Neural cell (in vitro differentiated cells): ENCODE measurements around the gene ZBTB7A. TPM values are rescaled to one million over a fixed set of nuclear protein-coding genes. Genes with fewer than 3 reads are reported as not detected.

Experiments
- H2AFZ ChIP-seq: fragments of 200-600, 300-800 bp; sonication (generic), shearing (Covaris generic); 2 replicates; pipeline ENCODE4 v1.6.0; 2014; ENCODE audit warnings: low read depth, mild to moderate bottlenecking, antibody characterized with exemption, low read length, moderate library complexity
- H3F3A ChIP-seq: fragments of 200-600 bp; shearing (Covaris generic); 2 replicates; pipeline ENCODE4 v1.6.1; 2016; ENCODE audit warnings: mild to moderate bottlenecking, moderate library complexity, mixed read lengths, antibody characterized with exemption, low read length; ENCODE audit not compliant: insufficient read depth, poor library complexity, severe bottlenecking
- H3K27ac ChIP-seq: fragments of 200-600, 300-800 bp; sonication (generic), shearing (Covaris generic); 2 replicates; pipeline ENCODE4 v1.5.1; 2014; ENCODE audit warnings: mild to moderate bottlenecking, low read length, moderate library complexity
- H3K27me3 ChIP-seq: fragments of 300-800, 200-600 bp; sonication (generic), shearing (Covaris generic); 2 replicates; pipeline ENCODE4 v1.6.0; 2014; ENCODE audit warnings: mild to moderate bottlenecking, low read depth, low read length, moderate library complexity; ENCODE audit not compliant: insufficient read depth
- H3K36me3 ChIP-seq: fragments of 300-800, 200-600 bp; sonication (generic), shearing (Covaris generic); 2 replicates; pipeline ENCODE4 v1.5.1; 2014; ENCODE audit warnings: mild to moderate bottlenecking, antibody characterized with exemption, low read length, moderate library complexity; ENCODE audit not compliant: insufficient read depth
- H3K4me2 ChIP-seq: fragments of 300-800, 200-600 bp; sonication (generic), shearing (Covaris generic); 2 replicates; pipeline ENCODE4 v1.6.0; 2014; ENCODE audit warnings: mild to moderate bottlenecking, low read length
- H3K4me3 ChIP-seq: fragments of 300-800, 200-600 bp; sonication (generic), shearing (Covaris generic); 2 replicates; pipeline ENCODE4 v1.5.1; 2014; ENCODE audit warnings: mild to moderate bottlenecking, low read length, moderate library complexity
- H3K79me2 ChIP-seq: fragments of 200-600 bp; shearing (Covaris generic); replicated peaks from 2 replicates; pipeline ENCODE4 v1.6.0; 2014; ENCODE audit warnings: mild to moderate bottlenecking, low read length, moderate library complexity; ENCODE audit not compliant: insufficient read depth
- H3K9ac ChIP-seq: fragments of 300-800, 200-600 bp; sonication (generic), shearing (Covaris generic); 2 replicates; pipeline ENCODE4 v1.6.1; 2016; ENCODE audit warnings: mild to moderate bottlenecking, low read length, mixed read lengths
- H3K9me2 ChIP-seq: fragments of 200-600 bp; shearing (Covaris generic); 2 replicates; pipeline ENCODE4 v1.6.1; 2016; ENCODE audit warnings: mild to moderate bottlenecking, low read length, mixed read lengths; ENCODE audit not compliant: insufficient read depth
- H3K9me3 ChIP-seq: fragments of 200-600, 300-800 bp; sonication (generic), shearing (Covaris generic); 2 replicates; pipeline ENCODE4 v1.6.1; 2016; ENCODE audit warnings: mild to moderate bottlenecking, mixed run types, low read length, moderate library complexity, mixed read lengths
- H4K20me1 ChIP-seq: fragments of 200-600 bp; shearing (Covaris generic); 2 replicates; pipeline ENCODE4 v1.6.1; 2016; ENCODE audit warnings: mild to moderate bottlenecking, mixed run types; ENCODE audit not compliant: insufficient read depth
- EP300 ChIP-seq: fragments of 450-650 bp; conservative IDR thresholded peaks from 2 replicates; pipeline ENCODE4 v1.6.1; 2014; ENCODE audit warnings: antibody characterized with exemption, mild to moderate bottlenecking, moderate library complexity; ENCODE audit not compliant: poor library complexity, severe bottlenecking
- MXI1 ChIP-seq: fragments of 450-650 bp; conservative IDR thresholded peaks from 2 replicates; pipeline ENCODE4 v1.6.1; 2014; ENCODE audit warnings: antibody characterized with exemption, mild to moderate bottlenecking; ENCODE audit not compliant: poor library complexity, severe bottlenecking
- POLR2AphosphoS5 ChIP-seq: IDR thresholded peaks from 2 replicates; pipeline ENCODE4 v1.6.1; 2012
- REST ChIP-seq: IDR thresholded peaks from 2 replicates; pipeline ENCODE4 v1.6.1; 2012; ENCODE audit warnings: borderline replicate concordance
- SMC3 ChIP-seq: fragments of 450-650 bp; conservative IDR thresholded peaks from 2 replicates; pipeline ENCODE4 v1.6.1; 2014; ENCODE audit warnings: antibody characterized with exemption, mild to moderate bottlenecking, moderate library complexity; ENCODE audit not compliant: poor library complexity
- TAF1 ChIP-seq: IDR thresholded peaks from 2 replicates; pipeline ENCODE4 v1.6.1; 2012; ENCODE audit warnings: low read depth
- polyA plus RNA-seq: library from polyadenylated mRNA; depleted of rRNA; stranded (reverse); fragments of >200 nt; gene quantifications from 2 replicates; pipeline ENCODE4 v1.2.3, GENCODE V29; 2014
- TF ChIP-seq, protein P1 (sequence below): fragments of 450-650 bp; IDR thresholded peaks from 2 replicates; pipeline ENCODE4 v1.5.1; 2014; ENCODE audit warnings: antibody characterized with exemption, mild to moderate bottlenecking, moderate library complexity; ENCODE audit not compliant: poor library complexity, severe bottlenecking

The ZBTB7A gene
- polyA plus RNA-seq, 1 donor from 2014 or later = 1.7 TPM

GRCh38 chr19:4096049-4096892, 29.6 kb upstream of the ZBTB7A start:
- H3K9me2 ChIP-seq = no peaks in the 10 kb centered on the region
- H3K36me3 ChIP-seq = no peaks in the 10 kb centered on the region

DNA sequence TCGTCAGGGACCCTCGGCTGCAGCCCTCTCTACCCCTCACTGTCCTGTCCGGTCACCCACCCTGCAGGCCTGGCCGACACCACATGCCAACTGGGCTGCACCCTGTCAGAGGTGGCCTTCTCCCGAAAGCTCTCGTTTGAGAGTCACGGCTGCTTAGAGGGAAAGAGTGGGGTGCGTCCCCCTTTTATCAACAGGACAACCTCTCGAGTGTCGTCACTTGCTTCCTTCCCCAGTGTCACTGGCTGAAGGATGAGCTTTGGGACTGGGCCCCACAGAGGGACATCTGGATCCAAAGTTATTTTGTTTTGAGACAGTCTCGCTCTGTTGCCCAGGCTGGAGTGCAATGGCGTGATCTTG, 28.8 kb upstream of the ZBTB7A start:
- no peaks in the 10 kb centered on the region for H3K9me2 ChIP-seq
- H4K20me1 ChIP-seq = no peaks in the 10 kb centered on the region
- no peaks in the 10 kb centered on the region for H3K27me3 ChIP-seq
- H3K27ac ChIP-seq = no peak overlapping the region
- TF ChIP-seq SMC3 (no peak), REST (no peak), TAF1 (no peak), POLR2AphosphoS5 (no peak)
- TF ChIP-seq, protein P1, sequence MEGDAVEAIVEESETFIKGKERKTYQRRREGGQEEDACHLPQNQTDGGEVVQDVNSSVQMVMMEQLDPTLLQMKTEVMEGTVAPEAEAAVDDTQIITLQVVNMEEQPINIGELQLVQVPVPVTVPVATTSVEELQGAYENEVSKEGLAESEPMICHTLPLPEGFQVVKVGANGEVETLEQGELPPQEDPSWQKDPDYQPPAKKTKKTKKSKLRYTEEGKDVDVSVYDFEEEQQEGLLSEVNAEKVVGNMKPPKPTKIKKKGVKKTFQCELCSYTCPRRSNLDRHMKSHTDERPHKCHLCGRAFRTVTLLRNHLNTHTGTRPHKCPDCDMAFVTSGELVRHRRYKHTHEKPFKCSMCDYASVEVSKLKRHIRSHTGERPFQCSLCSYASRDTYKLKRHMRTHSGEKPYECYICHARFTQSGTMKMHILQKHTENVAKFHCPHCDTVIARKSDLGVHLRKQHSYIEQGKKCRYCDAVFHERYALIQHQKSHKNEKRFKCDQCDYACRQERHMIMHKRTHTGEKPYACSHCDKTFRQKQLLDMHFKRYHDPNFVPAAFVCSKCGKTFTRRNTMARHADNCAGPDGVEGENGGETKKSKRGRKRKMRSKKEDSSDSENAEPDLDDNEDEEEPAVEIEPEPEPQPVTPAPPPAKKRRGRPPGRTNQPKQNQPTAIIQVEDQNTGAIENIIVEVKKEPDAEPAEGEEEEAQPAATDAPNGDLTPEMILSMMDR = no peak
- no peaks in the 10 kb centered on the region for H3K79me2 ChIP-seq
- no peaks in the 10 kb centered on the region for H3K36me3 ChIP-seq
- H3K4me3 ChIP-seq = no peak overlapping the region
- H2AFZ ChIP-seq = no peak overlapping the region
- H3K4me2 ChIP-seq = no peak overlapping the region
- H3K9ac ChIP-seq = no peak overlapping the region
- H3F3A ChIP-seq = no peaks in the 10 kb centered on the region
- H3K9me3 ChIP-seq = no peaks in the 10 kb centered on the region

More at GRCh38 chr19:4096049-4096892, 29.6 kb upstream of the ZBTB7A start:
- Histone ChIP-seq H3K27ac (no peak overlapping the region), H3K79me2 (no peaks in the 10 kb centered on the region), H2AFZ (no peak overlapping the region), H3K4me3 (no peak overlapping the region), H4K20me1 (no peaks in the 10 kb centered on the region), H3K9ac (no peak overlapping the region), H3K27me3 (no peaks in the 10 kb centered on the region), H3F3A (no peaks in the 10 kb centered on the region), H3K4me2 (no peak overlapping the region), H3K9me3 (no peaks in the 10 kb centered on the region)
- TF ChIP-seq EP300 = no peak
- no peak for TF ChIP-seq TAF1
- no peak for TF ChIP-seq MXI1
